Measurements from ENCODE around the gene CADPS.

The CADPS gene

GRCh38 chr3:62366126-62366484, 509.1 kb downstream of the CADPS start:
- DNase-seq (ENCODE audit: extremely low read depth, insufficient read length): no peak
- Histone ChIP-seq H3K36me3 (ENCODE audit: control insufficient read depth, insufficient read depth, low read length) (no peaks in the 10 kb centered on the region), H3K4me3 (replicated peaks; ENCODE audit: low read depth, low read length) (no peak overlapping the region), H3K27me3 (replicated peaks; ENCODE audit: control insufficient read depth, insufficient read depth, low read length) (peaks cover 2% of the 10 kb centered on the region)
- TF ChIP-seq CTCF (IDR thresholded peaks at IDR 0.05; ENCODE audit: insufficient read depth, low read length, poor library complexity, severe bottlenecking): no peak

DNA sequence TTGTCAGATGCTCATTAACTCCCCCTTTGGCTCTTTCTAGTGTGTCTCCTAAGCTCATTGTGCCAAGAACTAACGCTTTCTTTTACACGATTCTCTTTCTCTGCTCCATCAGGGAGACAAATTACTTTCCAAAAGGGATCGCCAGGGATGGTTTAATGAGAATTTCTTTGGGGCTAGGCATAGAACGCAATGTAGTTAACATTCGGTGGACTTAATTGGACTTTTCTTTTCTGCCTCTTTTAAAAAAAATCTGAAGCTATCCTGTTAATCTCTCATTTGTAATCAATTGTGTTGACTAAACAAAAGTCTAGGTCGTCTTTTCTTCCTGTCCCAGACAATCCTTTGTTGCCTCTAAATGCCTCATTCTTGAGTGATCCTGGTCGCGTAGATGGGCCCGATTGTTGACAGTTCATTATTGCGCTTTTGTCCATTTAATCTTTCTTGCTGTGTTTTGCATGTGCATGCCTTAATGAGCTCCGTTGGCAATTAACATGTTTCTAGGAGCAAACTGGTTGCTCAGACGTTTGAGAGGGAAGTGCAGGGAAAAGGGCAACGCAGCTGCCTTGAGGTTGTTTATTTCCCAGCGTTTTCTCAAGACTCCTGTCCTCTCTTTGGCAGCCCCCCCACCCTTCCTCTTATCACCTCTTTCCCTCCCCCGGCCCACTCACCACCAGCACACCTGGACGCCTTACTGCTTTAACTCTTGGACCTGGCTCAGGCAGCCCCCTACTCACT, 509.7 kb downstream of the CADPS start:
- no peak for DNase-seq (ENCODE audit: extremely low read depth, insufficient read length)
- H3K36me3 ChIP-seq (ENCODE audit: control insufficient read depth, insufficient read depth, low read length): no peaks in the 10 kb centered on the region
- no peak overlapping the region for H3K4me3 ChIP-seq (replicated peaks; ENCODE audit: low read depth, low read length)
- no peak for TF ChIP-seq CTCF (IDR thresholded peaks at IDR 0.05; ENCODE audit: insufficient read depth, low read length, poor library complexity, severe bottlenecking)
- peaks cover 2% of the 10 kb centered on the region for H3K27me3 ChIP-seq (replicated peaks; ENCODE audit: control insufficient read depth, insufficient read depth, low read length)

DNA sequence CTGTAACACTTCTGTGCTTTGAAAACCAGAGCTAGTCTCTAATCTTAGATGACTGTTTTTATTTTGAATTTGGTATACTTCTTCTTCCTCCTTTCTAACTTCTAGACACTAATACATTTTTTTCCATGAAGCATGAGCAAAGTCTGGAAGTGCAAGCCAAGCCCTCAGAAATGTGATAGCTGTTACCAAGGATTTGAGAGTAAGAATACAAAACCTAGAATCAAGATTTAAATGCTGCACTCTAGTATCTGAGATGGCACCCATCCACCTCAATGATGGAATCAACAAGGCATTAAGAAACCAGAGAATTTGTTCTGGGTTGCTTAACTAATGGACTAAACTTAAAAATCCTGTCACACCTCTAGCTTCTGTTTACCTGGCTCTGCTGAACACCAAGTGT, 511.0 kb downstream of the CADPS start:
- Histone ChIP-seq H3K4me3 (replicated peaks; ENCODE audit: low read depth, low read length) (no peak overlapping the region), H3K36me3 (ENCODE audit: control insufficient read depth, insufficient read depth, low read length) (no peaks in the 10 kb centered on the region), H3K27me3 (replicated peaks; ENCODE audit: control insufficient read depth, insufficient read depth, low read length) (peaks cover 2% of the 10 kb centered on the region)
- TF ChIP-seq CTCF (IDR thresholded peaks at IDR 0.05; ENCODE audit: insufficient read depth, low read length, poor library complexity, severe bottlenecking): no peak
- DNase-seq (ENCODE audit: extremely low read depth, insufficient read length): no peak

DNA sequence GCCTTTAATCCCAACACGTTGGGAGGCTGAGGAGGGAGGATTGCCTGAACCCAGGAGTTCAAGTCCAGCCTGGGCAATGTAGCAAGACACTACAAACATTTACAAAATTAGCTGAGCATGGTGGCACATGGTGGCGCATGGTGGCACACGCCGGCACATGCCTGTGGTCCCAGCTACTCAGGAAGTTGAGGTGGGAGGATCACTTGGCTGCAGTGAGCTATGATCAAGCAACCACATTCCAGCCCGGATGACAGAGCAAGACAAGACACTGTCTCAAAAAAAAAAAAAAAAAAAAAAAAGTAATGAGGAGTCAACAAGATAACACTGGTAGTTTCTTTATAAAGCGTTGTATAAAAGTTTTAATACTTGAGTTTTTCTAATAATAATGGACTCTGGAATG, 511.9 kb downstream of the CADPS start:
- no peak overlapping the region for H3K4me3 ChIP-seq (replicated peaks; ENCODE audit: low read depth, low read length)
- peaks cover 2% of the 10 kb centered on the region for H3K27me3 ChIP-seq (replicated peaks; ENCODE audit: control insufficient read depth, insufficient read depth, low read length)
- no peaks in the 10 kb centered on the region for H3K36me3 ChIP-seq (ENCODE audit: control insufficient read depth, insufficient read depth, low read length)
- no peak for TF ChIP-seq CTCF (IDR thresholded peaks at IDR 0.05; ENCODE audit: insufficient read depth, low read length, poor library complexity, severe bottlenecking)
- DNase-seq (ENCODE audit: extremely low read depth, insufficient read length): no peak

- no peak overlapping the region for H3K4me3 ChIP-seq (replicated peaks; ENCODE audit: low read depth, low read length)
- no peaks in the 10 kb centered on the region; the same call in 1 of the 2 replicates for H3K27me3 ChIP-seq (replicated peaks; ENCODE audit: control insufficient read depth, insufficient read depth, low read length)
- no peak for DNase-seq (ENCODE audit: extremely low read depth, insufficient read length)
- TF ChIP-seq CTCF (IDR thresholded peaks at IDR 0.05; ENCODE audit: insufficient read depth, low read length, poor library complexity, severe bottlenecking): no peak
- H3K36me3 ChIP-seq (ENCODE audit: control insufficient read depth, insufficient read depth, low read length): no peaks in the 10 kb centered on the region
These were observed 513.4 kb downstream of the CADPS start for GRCh38 chr3:62361824-62362223.

DNA sequence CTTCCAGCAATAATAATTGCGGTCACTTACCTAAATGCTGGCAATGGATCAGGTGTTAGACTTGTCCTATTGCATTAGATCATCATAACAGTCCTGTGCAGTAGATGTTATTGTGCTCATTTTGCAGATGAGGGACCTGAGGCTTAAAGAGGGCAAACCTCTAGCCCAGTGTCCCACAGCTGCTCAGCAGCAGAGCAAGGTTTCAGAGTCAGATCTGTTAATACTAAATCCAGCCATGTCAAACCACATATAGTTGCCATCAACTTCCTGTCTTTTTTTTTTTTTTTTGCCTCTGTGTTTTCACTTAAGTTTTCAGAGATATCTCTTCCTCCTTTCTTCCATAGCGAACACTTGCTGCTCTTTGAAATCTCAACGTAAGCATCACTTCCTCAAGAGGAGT, 514.0 kb downstream of the CADPS start:
- Histone ChIP-seq H3K4me3 (replicated peaks; ENCODE audit: low read depth, low read length) (no peak overlapping the region), H3K36me3 (ENCODE audit: control insufficient read depth, insufficient read depth, low read length) (no peaks in the 10 kb centered on the region), H3K27me3 (replicated peaks; ENCODE audit: control insufficient read depth, insufficient read depth, low read length) (no peaks in the 10 kb centered on the region; the same call in 1 of the 2 replicates)
- DNase-seq (ENCODE audit: extremely low read depth, insufficient read length): no peak
- TF ChIP-seq CTCF (IDR thresholded peaks at IDR 0.05; ENCODE audit: insufficient read depth, low read length, poor library complexity, severe bottlenecking): no peak

Measured in GM06990 (cell line).